HepG2 (cell line): ENCODE data around the gene HDAC4. TPM values are rescaled to one million over a fixed set of nuclear protein-coding genes. Genes with fewer than 3 reads are reported as not detected.
A peak's percentile ranks its signal among the peaks of the same experiment; 100 is the strongest.

Experiments used
- ATAC-seq: fragments of 200-7000 bp; cut with Tn5 transposase; 3 replicates; pipeline ENCODE4 v1.9.1; 2020; ENCODE audit warnings: mild to moderate bottlenecking, moderate library complexity
- BruUV-seq: library from RNA; stranded (reverse); fragments of 400-500 nt; replicated peaks from 2 replicates; lab custom pipeline; 2021; lab: Mats Ljungman, UMichigan
- CTCF ChIA-PET: fragments of 300-600 bp; formaldehyde crosslinking; extraction: SDS; loops from one replicate; lab custom pipeline; 2021; ENCODE audit warnings: low total read pairs, inconsistent platforms, low intra/inter-chr PET ratio; lab: Yijun Ruan, JAX
- POLR2A ChIA-PET: fragments of 350-600 bp; sonication (Branson Sonifier 250); formaldehyde crosslinking; loops from one replicate; lab custom pipeline; 2020; ENCODE audit warnings: antibody characterized with exemption, inconsistent platforms; lab: Yijun Ruan, JAX
- DNase-seq: peaks from one replicate; pipeline ENCODE4 v3.0.0-alpha.2; 2015; ENCODE audit warnings: low spot score
- FAIRE-seq: peaks from 3 replicates; lab custom pipeline; 2011; peaks lifted over from hg19 to GRCh38; lab: Jason Lieb, UNC
- H2AFZ ChIP-seq: one replicate; pipeline ENCODE4 v1.6.1; 2011; ENCODE audit warnings: low read length, inconsistent platforms
- H3K27ac ChIP-seq: fragments of 300-600 bp; 3 replicates; pipeline ENCODE4 v1.8.0; 2011; ENCODE audit warnings: mixed run types, mild to moderate bottlenecking, mixed read lengths, low read length, inconsistent platforms; ENCODE audit not compliant: insufficient read depth; ENCODE audit errors: extremely low read length
- H3K27me3 ChIP-seq, 2 experiments: fragments of 200-600 bp in 1 of 2; 2 replicates in 1 of 2; 3 replicates in 1 of 2; pipeline versions ENCODE4 v1.6.0 to v1.8.0; 2011; ENCODE audit warnings: low read length in 2 of 2, mild to moderate bottlenecking in 2 of 2, moderate library complexity in 2 of 2, inconsistent platforms in 1 of 2; ENCODE audit not compliant: insufficient read depth in 2 of 2, control insufficient read depth in 1 of 2
- H3K36me3 ChIP-seq, 2 experiments: fragments of 200-600 bp in 1 of 2; replicated peaks in 1 of 2; 2 replicates in 1 of 2; 3 replicates in 1 of 2; pipeline versions ENCODE4 v1.5.1 to v1.8.0; 2011; ENCODE audit warnings: low read length in 2 of 2, inconsistent platforms in 1 of 2; ENCODE audit not compliant: insufficient read depth in 2 of 2, control insufficient read depth in 1 of 2
- H3K4me1 ChIP-seq: 2 replicates; pipeline ENCODE4 v1.5.1; 2012; ENCODE audit warnings: low read length, inconsistent platforms; ENCODE audit not compliant: insufficient read depth
- H3K4me2 ChIP-seq: 2 replicates; pipeline ENCODE4 v1.6.0; 2011; ENCODE audit warnings: low read depth, low read length, inconsistent platforms
- H3K4me3 ChIP-seq, 3 experiments: fragments of 200-600 bp in 1 of 3; sonication (generic), shearing (Covaris generic) in 1 of 3; replicated peaks in 1 of 3; 2 replicates each; pipeline ENCODE4 v1.5.1; 2011 to 2016; ENCODE audit warnings: low read length in 3 of 3, inconsistent platforms in 2 of 3, low read depth in 2 of 3, mild to moderate bottlenecking in 2 of 3, control low read depth in 1 of 3, mixed read lengths in 1 of 3; ENCODE audit not compliant: insufficient read depth in 1 of 3
- H3K79me2 ChIP-seq: one replicate; pipeline ENCODE4 v1.6.1; 2011; ENCODE audit warnings: low read length, inconsistent platforms; ENCODE audit not compliant: insufficient read depth
- H3K9ac ChIP-seq: 2 replicates; pipeline ENCODE4 v1.6.0; 2011; ENCODE audit warnings: mild to moderate bottlenecking, low read depth, low read length, inconsistent platforms; ENCODE audit not compliant: insufficient read depth
- H3K9me3 ChIP-seq: 2 replicates; pipeline ENCODE4 v1.5.1; 2012; ENCODE audit warnings: mild to moderate bottlenecking, low read length
- H4K20me1 ChIP-seq: 2 replicates; pipeline ENCODE4 v1.6.0; 2011; ENCODE audit warnings: inconsistent platforms, mild to moderate bottlenecking, low read length, moderate library complexity; ENCODE audit not compliant: insufficient read depth
- ARID4A ChIP-seq: sonication (generic); formaldehyde crosslinking; IDR thresholded peaks from 2 replicates; pipeline ENCODE4 v1.5.0; 2020; ENCODE audit warnings: mild to moderate bottlenecking, missing genetic modification reagents, borderline replicate concordance
- CBX2 ChIP-seq, 2 experiments: fragments of 200-600 bp in 1 of 2; sonication (generic); formaldehyde crosslinking in 1 of 2; IDR thresholded peaks; 2 replicates each; pipeline versions ENCODE4 v1.7.0 to v1.8.1; 2018 to 2022; ENCODE audit warnings: low read depth in 2 of 2, low read length in 1 of 2, mild to moderate bottlenecking in 1 of 2, missing genetic modification reagents in 1 of 2
- KDM3A ChIP-seq: IDR thresholded peaks from 2 replicates; pipeline ENCODE4 v1.6.1; 2018; ENCODE audit warnings: low read depth, missing compliant biosample characterization
- MTA1 ChIP-seq: sonication (generic); formaldehyde crosslinking; IDR thresholded peaks from 2 replicates; pipeline ENCODE4 v1.4.0; 2020; ENCODE audit warnings: missing genetic modification reagents, mild to moderate bottlenecking, borderline replicate concordance
- NFE2L1 ChIP-seq: sonication (generic); formaldehyde crosslinking; IDR thresholded peaks from 2 replicates; pipeline ENCODE4 v1.4.0; 2020; ENCODE audit warnings: missing genetic modification reagents, mild to moderate bottlenecking, borderline replicate concordance
- PHF5A ChIP-seq: IDR thresholded peaks from one replicate; pipeline ENCODE4 v1.6.1; 2018; ENCODE audit warnings: low read depth, missing genetic modification reagents; ENCODE audit not compliant: unreplicated experiment
- PLRG1 ChIP-seq: fragments of 450-650 bp; conservative IDR thresholded peaks from 2 replicates; pipeline ENCODE4 v1.6.1; 2016
- STAT5B ChIP-seq: sonication (generic); formaldehyde crosslinking; IDR thresholded peaks from 2 replicates; pipeline ENCODE4 v1.4.0; 2020; ENCODE audit warnings: missing genetic modification reagents
- ZNF30 ChIP-seq: sonication (generic); formaldehyde crosslinking; IDR thresholded peaks from 2 replicates; pipeline ENCODE4 v1.5.0; 2020; ENCODE audit warnings: mild to moderate bottlenecking, missing genetic modification reagents
- ZNF782 ChIP-seq: sonication (generic); formaldehyde crosslinking; IDR thresholded peaks from 2 replicates; pipeline ENCODE4 v1.4.0; 2020; ENCODE audit warnings: missing genetic modification reagents, mild to moderate bottlenecking, borderline replicate concordance
- WGBS: methylation state at CpG from one replicate; pipeline ENCODE4 v1.1.6; 2017; ENCODE audit warnings: low lambda C conversion rate; 5-methylcytosine and 5-hydroxymethylcytosine counted together
- in situ Hi-C: cut with HindIII; loops from 2 replicates; pipeline ENCODE4 v1.10.0; 2017; ENCODE audit warnings: low pct_unique_long_range_greater_than_20kb; ENCODE audit not compliant: extremely low pct_ligation_motif_present
- intact Hi-C: fragments of 100-400 bp; cut with micrococcal nuclease; formaldehyde crosslinking; loops from one replicate; pipeline ENCODE4 v1.10.0; 2022; ENCODE audit not compliant: unreplicated experiment
- polyA plus RNA-seq, 8 experiments: library from polyadenylated mRNA; depleted of rRNA in 3 of 8; stranded (reverse) in 7 of 8; unstranded in 1 of 8; fragments of >200 nt; fragmentation: Illumina TruSeq in 4 of 8; extraction: Trizol in 4 of 8; gene quantifications; 2 replicates each; pipeline versions ENCODE4 v1.2.1 to v1.2.3, GENCODE V29; 2011 to 2016; ENCODE audit warnings: low read depth in 4 of 8, missing spikeins in 1 of 8, mixed read lengths in 1 of 8; ENCODE audit not compliant: insufficient read depth in 1 of 8
- total RNA-seq, 5 experiments: library from RNA; depleted of rRNA; stranded (reverse); fragments of >200 nt; fragmentation: Illumina TruSeq; extraction: Trizol; gene quantifications; 2 replicates each; pipeline ENCODE4 v1.2.3, GENCODE V29; 2016; ENCODE audit warnings: low read depth in 1 of 5
- TF ChIP-seq, protein P1 (sequence below): IDR thresholded peaks from 2 replicates; pipeline ENCODE4 v1.6.1; 2016; ENCODE audit warnings: control low read depth

The HDAC4 gene
- total and polyA plus RNA-seq, 2 of the 13 experiments (the other 11 are each of a cell fraction or from before 2014, with no cell fraction given) = 10.1 to 11.5 TPM

DNA sequence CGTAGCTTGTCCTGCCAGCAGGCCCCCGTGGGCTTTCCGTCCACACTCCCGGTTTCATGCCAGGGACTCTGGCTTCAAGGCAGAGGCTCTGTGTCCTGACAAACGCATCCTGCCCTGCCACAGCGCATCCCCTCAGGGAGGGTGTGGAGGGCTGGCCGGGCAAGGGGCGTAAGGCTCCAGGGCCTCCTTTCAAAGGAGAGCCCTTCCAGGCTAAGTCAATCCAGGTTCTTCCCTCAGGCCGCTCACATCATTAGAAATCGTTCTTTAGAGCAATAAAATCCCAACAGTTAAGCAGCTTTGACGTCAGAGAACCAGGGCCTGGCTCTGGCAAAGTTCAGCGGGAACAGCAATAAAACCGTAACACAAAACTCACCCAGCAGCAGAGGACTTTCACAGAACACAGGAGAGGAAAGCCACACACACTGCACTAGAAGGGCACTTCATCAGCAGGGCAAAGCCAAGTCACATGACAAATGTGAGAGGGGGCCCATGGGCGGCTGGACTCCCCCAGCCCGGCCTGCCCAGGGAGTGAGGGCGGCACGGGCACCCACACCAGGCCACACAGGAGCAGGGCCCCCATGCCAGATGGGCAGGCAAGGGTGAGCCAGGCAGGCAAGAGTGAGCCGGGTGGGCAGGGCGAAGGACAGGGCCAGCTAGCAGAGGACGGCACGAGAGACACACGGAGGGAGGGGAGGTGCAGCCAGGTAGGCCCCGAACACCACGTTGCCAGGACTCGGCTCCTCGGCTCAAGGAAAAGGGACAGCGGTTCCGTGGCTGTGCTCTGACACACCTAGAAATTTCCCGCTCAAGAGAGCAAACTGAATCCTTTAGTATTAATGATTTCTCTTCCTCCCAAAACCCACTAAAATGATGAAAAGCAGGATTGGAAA, 52.0 kb downstream of the HDAC4 start:
- Histone ChIP-seq H3K27me3 (no peaks in the 10 kb centered on the region), H3K27ac (no peak overlapping the region), H3K79me2 (peaks cover 25% of the 10 kb centered on the region), H3K4me2 (no peak overlapping the region), H3K36me3 (peaks cover 17 to 32% of the 10 kb centered on the region in 2 experiments), H3K9ac (no peak overlapping the region), H3K4me3 (no peak overlapping the region), H3K9me3 (no peaks in the 10 kb centered on the region), H3K4me1 (peaks cover 2% of the 10 kb centered on the region), H4K20me1 (peaks cover 4% of the 10 kb centered on the region; the same call in 1 of the 2 replicates), H2AFZ (no peak overlapping the region)
- no TSS peak for BruUV-seq
- ChIA-PET CTCF (no interaction called here), POLR2A (no interaction called here)
- ATAC-seq = no peak
- DNase-seq = no peak
- no peak for FAIRE-seq
- TF ChIP-seq NFE2L1 = 0 out of 2 replicates have a peak, but pooled peaks have one; percentile 21
- 0 out of 2 replicates have a peak, but pooled peaks have one; percentile 16 for TF ChIP-seq MTA1
- TF ChIP-seq PHF5A (CRISPR knock-in tag) = no peak
- WGBS = 97% methylated on average over 29 of the region's 29 CpGs
- intact Hi-C loops = no loop called here
- in situ Hi-C loops = no loop called here

GRCh38 chr2:239346676-239347075, 54.1 kb downstream of the HDAC4 start:
- Histone ChIP-seq H3K27me3 (no peaks in the 10 kb centered on the region), H3K4me1 (no peaks in the 10 kb centered on the region), H2AFZ (no peak overlapping the region), H3K36me3 (peaks cover 8 to 21% of the 10 kb centered on the region in 2 experiments), H3K4me3 (no peak overlapping the region), H3K27ac (no peak overlapping the region), H3K9ac (no peak overlapping the region), H4K20me1 (peaks cover 9% of the 10 kb centered on the region; the same call in 1 of the 2 replicates), H3K4me2 (no peak overlapping the region), H3K9me3 (no peaks in the 10 kb centered on the region), H3K79me2 (peaks cover 25% of the 10 kb centered on the region)
- ATAC-seq = no peak
- CTCF ChIA-PET = no interaction called here
- FAIRE-seq = peak; percentile 85
- BruUV-seq = no TSS peak
- 95% methylated on average over 4 of the region's 4 CpGs for WGBS
- POLR2A ChIA-PET = no interaction called here
- in situ Hi-C loops = no loop called here
- no peak for DNase-seq
- intact Hi-C loops = loop anchor here (1.0 kb wide), 1 partner anchor 16 kb away; no protein-coding TSS in a partner anchor
- no peak for TF ChIP-seq KDM3A (CRISPR knock-in tag)
- no peak for TF ChIP-seq ZNF30
- TF ChIP-seq, protein P1, sequence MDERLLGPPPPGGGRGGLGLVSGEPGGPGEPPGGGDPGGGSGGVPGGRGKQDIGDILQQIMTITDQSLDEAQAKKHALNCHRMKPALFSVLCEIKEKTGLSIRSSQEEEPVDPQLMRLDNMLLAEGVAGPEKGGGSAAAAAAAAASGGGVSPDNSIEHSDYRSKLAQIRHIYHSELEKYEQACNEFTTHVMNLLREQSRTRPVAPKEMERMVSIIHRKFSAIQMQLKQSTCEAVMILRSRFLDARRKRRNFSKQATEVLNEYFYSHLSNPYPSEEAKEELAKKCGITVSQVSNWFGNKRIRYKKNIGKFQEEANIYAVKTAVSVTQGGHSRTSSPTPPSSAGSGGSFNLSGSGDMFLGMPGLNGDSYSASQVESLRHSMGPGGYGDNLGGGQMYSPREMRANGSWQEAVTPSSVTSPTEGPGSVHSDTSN = no peak
- TF ChIP-seq CBX2 (IDR thresholded peaks at IDR 0.05; ENCODE audit: low read depth, low read length) = no peak
- TF ChIP-seq CBX2 (CRISPR knock-in tag; IDR thresholded peaks at IDR 0.05; ENCODE audit: low read depth) = no peak
- no peak for TF ChIP-seq ZNF782 (CRISPR knock-in tag)
- TF ChIP-seq ARID4A (CRISPR knock-in tag) = no peak
- no peak for TF ChIP-seq STAT5B (CRISPR knock-in tag)
- peak; percentile 77; the same call in 1 of the 2 replicates for TF ChIP-seq PLRG1
